Dendritic cell treated with granulocyte-macrophage colony-stimulating factor and Interleukin-4, amounts not matched to agents 40 ng/mL and 50 ng/mL, for 4 days (primary cell): Measurements from ENCODE around the gene PDLIM1.
"Not testable (repeated sequence)": the region's sequence is repeated elsewhere in the genome, so short reads cannot be mapped to it uniquely, and the experiment has no call there.

ENCODE experiments used
- H3K27ac Mint-ChIP-seq: one replicate; pipeline ENCODE4 v1.8.0; 2022; ENCODE audit warnings: mild to moderate bottlenecking, mixed read lengths
- H3K27me3 Mint-ChIP-seq: one replicate; pipeline ENCODE4 v1.8.0; 2022; ENCODE audit warnings: mild to moderate bottlenecking, mixed read lengths
- H3K36me3 Mint-ChIP-seq: one replicate; pipeline ENCODE4 v1.8.0; 2022; ENCODE audit warnings: low read depth, mixed read lengths
- H3K4me1 Mint-ChIP-seq: one replicate; pipeline ENCODE4 v1.8.0; 2022; ENCODE audit warnings: low read depth, mixed read lengths
- H3K4me3 Mint-ChIP-seq: one replicate; pipeline ENCODE4 v1.8.0; 2022; ENCODE audit warnings: mild to moderate bottlenecking, moderate library complexity, mixed read lengths
- H3K9me3 Mint-ChIP-seq: one replicate; pipeline ENCODE4 v1.8.0; 2022; ENCODE audit warnings: mixed read lengths
- intact Hi-C: fragments of 100-400 bp; cut with micrococcal nuclease; formaldehyde crosslinking; loops from one replicate; pipeline ENCODE4 v1.15.0; 2022

PDLIM1 gene

DNA sequence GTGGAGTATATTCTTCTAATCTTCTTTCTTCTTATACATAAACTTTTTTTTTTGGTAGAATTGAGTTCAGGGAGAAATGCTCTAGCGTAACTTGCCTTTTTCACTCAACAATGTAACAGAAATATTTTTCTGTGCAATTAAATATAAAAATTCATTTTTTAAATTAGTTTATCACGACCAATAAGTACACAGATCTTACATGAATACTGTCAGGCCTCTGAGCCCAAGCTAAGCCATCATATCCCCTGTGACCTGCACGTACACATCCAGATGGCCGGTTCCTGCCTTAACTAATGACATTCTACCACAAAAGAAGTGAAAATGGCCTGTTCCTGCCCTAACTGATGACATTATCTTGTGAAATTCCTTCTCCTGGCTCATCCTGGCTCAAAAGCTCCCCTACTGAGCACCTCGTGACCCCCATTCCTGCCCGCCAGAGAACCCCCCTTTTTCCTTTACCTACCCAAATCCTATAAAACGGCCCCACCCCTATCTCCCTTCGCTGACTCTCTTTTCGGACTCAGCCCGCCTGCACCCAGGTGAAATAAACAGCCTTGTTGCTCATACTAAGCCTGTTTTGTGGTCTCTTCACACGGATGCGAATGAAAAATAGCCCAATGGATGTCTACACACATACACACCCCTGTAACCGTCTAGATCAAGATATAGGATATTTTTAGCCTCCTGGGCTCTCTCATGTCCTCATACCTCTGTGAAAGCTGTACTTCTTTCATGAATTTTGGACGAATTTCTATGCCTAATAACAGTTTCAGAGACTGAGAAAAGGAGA is 61.7 kb downstream of the PDLIM1 start:
- H3K4me3 Mint-ChIP-seq, H3K9me3 Mint-ChIP-seq, intact Hi-C loops, H3K27ac Mint-ChIP-seq, H3K4me1 Mint-ChIP-seq, H3K36me3 Mint-ChIP-seq: not testable (repeated sequence)
- H3K27me3 Mint-ChIP-seq, result peaks cover 12% of the 10 kb centered on the region

DNA sequence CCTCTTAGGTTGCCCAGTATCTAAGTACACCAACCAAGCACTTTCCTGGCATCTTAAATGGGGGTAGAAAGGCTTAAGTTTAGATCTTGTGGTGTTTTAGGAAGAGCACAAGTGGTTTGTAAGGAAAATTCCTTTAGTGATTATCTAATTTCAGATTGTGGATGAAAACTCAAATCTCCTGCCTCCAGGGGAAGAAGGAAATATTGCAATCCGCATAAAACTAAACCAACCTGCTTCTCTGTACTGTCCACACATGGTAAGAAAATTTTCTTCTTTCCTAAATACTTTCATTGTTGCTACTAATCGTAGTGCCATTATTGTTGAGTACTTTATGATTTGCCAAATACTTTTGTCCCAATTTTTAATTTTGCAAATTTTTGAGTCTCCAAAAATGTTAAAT is 65.7 kb downstream of the PDLIM1 start:
- intact Hi-C loops, result no loop called here
- H3K9me3 Mint-ChIP-seq, result peaks cover 9% of the 10 kb centered on the region

DNA sequence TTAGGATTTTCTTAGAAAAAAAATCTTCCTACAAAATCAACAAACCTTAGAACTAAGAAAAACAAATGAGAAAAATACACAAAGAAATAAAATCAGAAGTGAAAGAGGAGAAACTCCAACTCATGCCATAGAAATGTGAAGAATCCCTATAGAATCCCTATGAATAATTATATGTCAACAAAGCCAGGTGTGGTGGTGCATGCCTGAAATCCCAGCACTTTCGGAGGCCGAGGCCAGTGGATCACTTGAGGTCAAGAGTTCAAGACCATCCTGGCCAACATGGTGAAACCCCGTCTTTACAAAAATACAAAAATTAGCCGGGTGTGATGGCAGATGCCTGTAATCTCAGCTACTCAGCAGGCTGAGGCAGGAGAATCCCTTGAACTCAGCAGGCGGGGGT is 69.7 kb downstream of the PDLIM1 start:
- Mint-ChIP-seq H3K9me3 (peaks cover 9% of the 10 kb centered on the region), H3K27ac (no peak overlapping the region), H3K4me3 (no peak overlapping the region), H3K27me3 (no peaks in the 10 kb centered on the region), H3K4me1 (no peaks in the 10 kb centered on the region), H3K36me3 (no peaks in the 10 kb centered on the region)
- intact Hi-C loops, result no loop called here

More for the DNA sequence above, 65.7 kb downstream of the PDLIM1 start:
- Mint-ChIP-seq H3K4me1 (no peaks in the 10 kb centered on the region), H3K36me3 (no peaks in the 10 kb centered on the region), H3K27ac (no peak overlapping the region), H3K4me3 (no peak overlapping the region), H3K27me3 (peaks cover 1% of the 10 kb centered on the region)

DNA sequence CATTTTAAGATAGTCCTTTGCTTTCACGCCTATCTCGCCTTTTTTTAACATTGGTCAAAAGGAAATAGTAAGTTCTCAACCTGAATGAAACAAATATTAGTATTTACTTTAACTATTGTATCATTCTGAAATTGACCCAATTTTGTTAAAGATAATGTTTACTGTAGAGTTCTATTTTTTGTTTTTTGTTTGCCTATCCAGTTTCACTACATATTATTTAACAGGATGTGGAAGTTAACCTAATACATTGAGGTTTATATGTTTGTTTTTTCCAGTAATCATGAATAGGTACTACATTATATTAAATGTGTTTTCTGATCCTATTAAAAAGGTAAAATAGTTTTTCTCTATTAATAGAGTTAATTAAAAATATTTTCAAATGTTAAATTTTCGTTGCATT is 70.3 kb downstream of the PDLIM1 start:
- no peak overlapping the region for H3K27ac Mint-ChIP-seq
- no peak overlapping the region for H3K4me3 Mint-ChIP-seq
- no peaks in the 10 kb centered on the region for H3K36me3 Mint-ChIP-seq
- intact Hi-C loops, result no loop called here
- peaks cover 9% of the 10 kb centered on the region for H3K9me3 Mint-ChIP-seq
- no peaks in the 10 kb centered on the region for H3K27me3 Mint-ChIP-seq
- H3K4me1 Mint-ChIP-seq, result no peaks in the 10 kb centered on the region

DNA sequence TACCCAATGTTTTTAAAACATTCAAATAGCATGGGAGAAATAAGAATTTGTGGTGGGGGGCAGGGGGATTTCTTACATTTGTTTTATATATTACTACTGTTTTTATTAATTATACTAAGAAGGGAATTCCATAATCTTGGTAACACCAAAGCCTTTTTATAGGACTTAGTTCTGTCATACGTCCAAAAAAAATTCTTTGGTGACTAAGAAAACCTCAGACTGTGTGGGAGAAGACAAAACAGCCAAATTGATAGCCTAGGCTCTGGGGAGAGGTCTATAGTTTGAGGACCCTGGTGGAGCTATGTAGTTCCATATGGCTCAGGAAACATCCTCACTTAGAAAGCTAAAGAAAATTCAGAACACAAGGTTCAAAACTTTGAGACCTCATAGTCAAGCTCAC is 73.3 kb downstream of the PDLIM1 start:
- no peaks in the 10 kb centered on the region for H3K9me3 Mint-ChIP-seq
- H3K4me3 Mint-ChIP-seq, result no peak overlapping the region
- no peak overlapping the region for H3K27ac Mint-ChIP-seq
- H3K36me3 Mint-ChIP-seq, result no peaks in the 10 kb centered on the region
- H3K4me1 Mint-ChIP-seq, result no peaks in the 10 kb centered on the region
- intact Hi-C loops, result no loop called here
- no peaks in the 10 kb centered on the region for H3K27me3 Mint-ChIP-seq

DNA sequence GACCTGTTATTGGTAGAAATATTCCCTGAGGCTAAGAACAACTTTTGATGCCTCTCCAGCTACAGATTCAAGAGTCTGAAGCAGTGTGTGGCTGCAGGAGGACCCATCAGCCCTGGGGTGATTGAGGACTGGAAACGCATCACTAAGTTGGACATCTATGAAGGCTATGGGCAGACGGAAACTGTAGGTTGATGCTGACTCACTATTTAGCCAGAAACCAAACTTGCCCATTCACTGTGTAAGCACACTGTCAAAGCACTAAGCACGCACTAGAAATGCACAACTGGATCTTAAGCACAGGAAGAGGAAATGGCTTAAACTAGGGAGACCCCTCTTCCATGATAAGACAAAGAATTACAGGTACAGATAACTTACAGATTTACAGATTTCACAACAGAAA is 76.0 kb downstream of the PDLIM1 start:
- H3K27me3 Mint-ChIP-seq, result no peaks in the 10 kb centered on the region
- H3K27ac Mint-ChIP-seq, result no peak overlapping the region
- intact Hi-C loops, result no loop called here
- H3K9me3 Mint-ChIP-seq, result no peaks in the 10 kb centered on the region
- H3K4me3 Mint-ChIP-seq, result no peak overlapping the region
- no peaks in the 10 kb centered on the region for H3K36me3 Mint-ChIP-seq
- H3K4me1 Mint-ChIP-seq, result no peaks in the 10 kb centered on the region

DNA sequence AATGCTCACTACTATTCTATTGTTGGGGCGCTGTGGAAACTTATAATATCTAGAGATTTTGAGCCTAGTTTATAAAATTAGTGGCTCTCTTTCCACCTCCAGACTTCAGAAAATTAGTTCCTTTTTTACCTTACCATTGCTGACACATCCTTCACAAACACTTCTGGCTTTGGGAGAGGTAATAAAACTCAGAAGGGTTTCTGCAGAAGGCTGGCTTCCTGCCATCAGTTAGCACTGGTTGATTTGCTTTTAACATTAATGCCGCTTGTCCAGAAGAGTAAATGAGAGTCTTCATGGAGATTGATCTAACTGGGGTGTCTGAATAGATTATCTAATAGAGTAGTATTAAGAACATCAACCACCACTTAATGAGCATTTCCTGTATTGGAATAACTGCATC is 76.4 kb downstream of the PDLIM1 start:
- H3K36me3 Mint-ChIP-seq, result no peaks in the 10 kb centered on the region
- no peak overlapping the region for H3K27ac Mint-ChIP-seq

DNA sequence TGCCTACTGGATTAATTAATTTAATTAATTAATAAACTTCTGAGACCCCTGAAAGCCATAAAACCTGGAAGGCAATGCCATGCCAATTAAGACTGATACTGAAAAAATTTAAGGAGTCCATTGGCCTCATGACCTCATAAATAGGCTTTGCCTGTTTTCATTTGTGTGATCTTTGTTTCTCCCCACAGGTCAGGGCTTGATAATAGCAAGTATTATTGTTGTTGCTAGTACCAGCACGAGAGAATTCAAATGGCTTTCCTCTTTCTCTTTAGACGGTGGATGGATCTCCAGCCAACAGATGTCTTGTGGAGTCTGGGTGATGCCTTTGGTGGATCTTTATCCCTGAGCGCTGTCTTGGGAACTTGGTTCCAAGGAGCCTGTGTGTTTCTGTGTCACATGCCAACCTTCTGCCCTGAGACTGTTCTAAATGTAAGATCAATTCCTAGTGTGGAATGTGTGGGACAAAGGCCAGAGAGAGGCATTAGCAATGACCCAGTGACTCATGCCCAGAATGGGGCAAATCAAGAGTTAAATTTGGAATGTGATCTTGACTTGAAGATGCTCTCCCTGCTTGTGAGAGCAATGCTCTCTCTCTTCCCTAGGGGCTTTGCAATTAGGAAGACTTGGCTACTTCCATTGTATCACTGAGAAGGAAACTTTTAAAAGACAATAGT is 79.1 kb downstream of the PDLIM1 start:
- intact Hi-C loops, result no loop called here
- Mint-ChIP-seq H3K4me1 (no peaks in the 10 kb centered on the region), H3K27ac (no peak overlapping the region), H3K36me3 (no peaks in the 10 kb centered on the region), H3K9me3 (no peaks in the 10 kb centered on the region), H3K27me3 (no peaks in the 10 kb centered on the region), H3K4me3 (no peak overlapping the region)

More for the DNA sequence above, 76.4 kb downstream of the PDLIM1 start:
- H3K9me3 Mint-ChIP-seq, result no peaks in the 10 kb centered on the region
- no peaks in the 10 kb centered on the region for H3K27me3 Mint-ChIP-seq
- intact Hi-C loops, result no loop called here
- no peaks in the 10 kb centered on the region for H3K4me1 Mint-ChIP-seq
- no peak overlapping the region for H3K4me3 Mint-ChIP-seq

DNA sequence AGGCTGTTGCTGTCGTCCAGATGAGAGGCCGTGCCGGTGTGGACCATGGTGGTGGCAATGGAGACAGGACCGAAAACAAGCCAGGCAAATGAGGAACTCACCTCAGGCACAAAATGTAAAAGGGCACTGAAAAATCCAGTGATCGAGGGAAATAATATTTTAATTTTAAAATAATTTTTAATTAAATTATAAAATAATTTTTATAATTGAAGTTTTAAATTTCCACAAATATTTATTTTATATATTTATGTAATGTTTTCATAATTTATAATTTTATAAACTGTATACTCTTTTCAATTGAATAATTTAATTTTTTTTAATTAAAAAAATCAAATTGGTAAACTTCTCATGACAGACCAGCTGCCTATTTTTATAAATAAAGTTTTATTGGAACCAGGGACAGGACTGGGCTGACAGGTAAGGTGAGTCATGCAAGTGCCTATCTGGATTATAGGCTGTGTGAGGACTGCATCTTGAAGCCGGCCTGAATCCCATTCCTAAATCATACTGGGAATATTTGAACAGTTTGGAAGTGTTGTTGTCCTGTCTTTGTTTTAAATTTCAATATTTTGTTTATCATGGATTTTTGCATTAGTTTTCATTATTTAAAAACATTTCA is 81.2 kb downstream of the PDLIM1 start:
- H3K27ac Mint-ChIP-seq, result no peak overlapping the region
- H3K36me3 Mint-ChIP-seq, result no peaks in the 10 kb centered on the region
- no peaks in the 10 kb centered on the region for H3K27me3 Mint-ChIP-seq
- intact Hi-C loops, result loop anchor here (5.0 kb wide), 1 partner anchor 33 kb away; no protein-coding TSS in a partner anchor
- no peaks in the 10 kb centered on the region for H3K4me1 Mint-ChIP-seq
- H3K9me3 Mint-ChIP-seq, result no peaks in the 10 kb centered on the region
- no peak overlapping the region for H3K4me3 Mint-ChIP-seq

DNA sequence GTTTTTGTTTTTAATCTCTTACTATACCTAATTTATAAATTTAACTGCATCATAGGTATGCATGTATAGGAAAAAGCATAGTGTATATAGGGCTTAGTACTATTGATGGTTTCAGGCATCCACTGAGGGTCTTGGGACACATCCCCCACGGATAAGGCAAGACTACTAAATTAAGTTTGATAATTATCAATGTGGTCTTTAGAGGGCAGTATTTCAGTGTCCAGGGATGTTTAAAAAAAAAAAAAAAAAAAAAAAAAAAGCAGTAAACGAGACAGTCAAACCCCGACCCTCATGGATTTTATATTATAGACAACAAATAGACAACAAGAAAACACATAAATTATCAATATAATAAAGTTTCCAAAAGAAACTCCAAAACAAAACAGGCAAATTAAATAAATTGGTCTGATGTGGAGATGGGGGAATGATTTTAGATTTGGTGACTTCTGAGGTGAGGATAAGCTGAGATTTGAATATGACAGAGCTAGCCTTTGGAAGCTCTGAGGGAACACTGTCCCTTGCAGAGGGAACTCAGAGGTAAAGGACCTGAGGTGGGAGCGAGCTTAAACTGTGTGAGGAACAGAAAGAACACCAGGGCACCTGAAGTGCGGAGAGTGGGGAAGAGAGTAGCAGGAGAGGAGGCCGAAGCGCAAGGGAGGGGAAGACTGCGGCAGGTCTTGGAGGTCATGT is 82.0 kb downstream of the PDLIM1 start:
- intact Hi-C loops, result loop anchor here (5.0 kb wide), 1 partner anchor 33 kb away; no protein-coding TSS in a partner anchor
- Mint-ChIP-seq H3K4me1 (no peaks in the 10 kb centered on the region), H3K36me3 (no peaks in the 10 kb centered on the region), H3K27me3 (no peaks in the 10 kb centered on the region), H3K4me3 (no peak overlapping the region), H3K27ac (no peak overlapping the region), H3K9me3 (no peaks in the 10 kb centered on the region)

DNA sequence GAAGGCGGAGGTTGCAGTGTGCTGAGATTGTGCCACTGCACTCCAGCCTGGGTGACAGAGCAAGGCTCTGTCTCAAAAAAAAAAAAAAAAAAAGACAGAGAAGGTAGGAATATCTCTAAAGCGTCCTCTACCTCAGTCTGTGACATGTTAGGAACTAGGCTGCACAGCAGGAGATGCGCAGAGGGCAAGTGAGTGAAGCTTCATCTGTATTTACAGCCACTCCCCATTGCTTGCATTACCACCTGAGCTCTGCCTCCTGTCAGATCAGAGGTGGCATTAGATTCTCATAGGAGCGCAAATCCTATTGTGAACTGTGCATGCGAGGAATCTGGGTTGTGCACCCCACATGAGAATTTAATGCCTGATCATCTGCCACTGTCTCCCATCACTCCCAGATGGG is 87.9 kb downstream of the PDLIM1 start:
- H3K4me3 Mint-ChIP-seq, H3K4me1 Mint-ChIP-seq, H3K9me3 Mint-ChIP-seq, intact Hi-C loops, H3K27ac Mint-ChIP-seq, H3K36me3 Mint-ChIP-seq, H3K27me3 Mint-ChIP-seq: not testable (repeated sequence)

DNA sequence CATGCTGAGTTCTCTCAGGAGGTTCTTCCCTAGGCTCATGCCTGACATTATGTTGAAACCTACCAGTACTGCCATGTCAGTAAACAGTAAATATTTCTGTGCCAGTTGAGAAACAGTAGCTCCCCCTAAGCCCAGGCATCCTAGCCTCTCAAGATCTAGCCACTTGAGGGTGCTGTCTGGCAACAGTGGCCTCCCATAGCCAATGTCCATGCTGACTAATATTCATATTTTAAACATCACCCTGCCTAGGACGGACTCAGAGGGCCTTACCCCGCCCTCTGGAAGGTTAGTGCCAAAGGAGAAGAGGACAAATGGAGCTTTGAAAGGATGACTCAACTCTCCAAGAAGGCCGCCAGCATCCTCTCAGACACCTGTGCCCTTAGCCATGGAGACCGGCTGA is 89.1 kb downstream of the PDLIM1 start:
- Mint-ChIP-seq H3K27ac (no peak overlapping the region), H3K27me3 (no peaks in the 10 kb centered on the region), H3K9me3 (no peaks in the 10 kb centered on the region), H3K36me3 (no peaks in the 10 kb centered on the region), H3K4me3 (no peak overlapping the region), H3K4me1 (peaks cover 5% of the 10 kb centered on the region)
- intact Hi-C loops, result no loop called here

DNA sequence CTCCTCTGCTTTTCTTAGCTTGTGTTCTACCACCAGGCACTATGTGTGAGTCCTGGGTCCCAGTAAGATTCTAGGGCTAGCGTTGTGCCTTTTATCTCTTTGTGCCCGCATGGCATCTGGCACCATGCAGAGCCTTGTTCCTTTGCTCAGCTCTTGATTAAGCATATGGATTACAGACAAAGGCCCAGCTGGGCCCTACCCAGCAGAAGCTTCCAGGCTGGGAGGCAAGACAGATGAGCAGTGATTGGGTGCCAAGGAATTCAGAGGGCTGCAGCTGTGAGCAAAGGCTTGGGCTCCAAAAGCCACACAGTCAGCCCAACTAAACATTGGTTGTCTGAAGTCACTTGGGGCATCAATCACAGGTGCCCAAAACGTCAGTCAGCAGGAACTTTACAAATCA is 94.8 kb downstream of the PDLIM1 start:
- H3K9me3 Mint-ChIP-seq, result no peaks in the 10 kb centered on the region
- intact Hi-C loops, result no loop called here
- H3K27ac Mint-ChIP-seq, result no peak overlapping the region
- no peaks in the 10 kb centered on the region for H3K36me3 Mint-ChIP-seq
- no peak overlapping the region for H3K4me3 Mint-ChIP-seq
- H3K4me1 Mint-ChIP-seq, result peaks cover 5% of the 10 kb centered on the region
- no peaks in the 10 kb centered on the region for H3K27me3 Mint-ChIP-seq

DNA sequence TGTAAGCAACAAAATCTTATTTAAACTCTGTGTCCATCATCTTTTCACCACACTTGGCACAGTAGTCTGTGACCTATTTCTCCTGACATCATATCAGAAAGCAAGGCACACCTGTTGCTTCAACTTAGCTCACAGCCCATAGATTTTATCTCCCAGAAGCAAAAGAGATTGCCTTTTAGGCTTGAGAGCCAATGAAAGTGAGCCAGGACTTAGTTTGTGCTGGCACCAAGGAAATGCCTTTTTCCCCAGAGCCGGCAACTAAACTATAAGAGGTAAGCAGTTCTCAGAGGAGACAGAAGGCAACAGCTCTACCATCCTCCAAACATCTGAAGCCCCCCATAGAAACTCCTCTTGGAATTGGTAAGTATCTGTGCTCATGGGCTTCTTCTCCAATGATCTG is 96.9 kb downstream of the PDLIM1 start, which contains the start of gene ACSM6:
Gene ACSM6 (plus strand): TSS at position 295 of the 400 bp plus-strand sequence. CDS start 248 bp downstream, outside the sequence.
- no peak within 1 kb of the TSS for H3K27ac Mint-ChIP-seq
- H3K36me3 Mint-ChIP-seq, result no peaks in the 10 kb centered on the region
- intact Hi-C loops, result no loop called here
- no peak within 1 kb of the TSS for H3K4me3 Mint-ChIP-seq
- H3K4me1 Mint-ChIP-seq, result no peaks in the 10 kb centered on the region
- H3K27me3 Mint-ChIP-seq, result no peaks in the 10 kb centered on the region
- H3K9me3 Mint-ChIP-seq, result no peaks in the 10 kb centered on the region
